ENCODE data around the gene DENND1B.
A peak's percentile ranks its signal among the peaks of the same experiment; 100 is the strongest.

The DENND1B gene

DNA sequence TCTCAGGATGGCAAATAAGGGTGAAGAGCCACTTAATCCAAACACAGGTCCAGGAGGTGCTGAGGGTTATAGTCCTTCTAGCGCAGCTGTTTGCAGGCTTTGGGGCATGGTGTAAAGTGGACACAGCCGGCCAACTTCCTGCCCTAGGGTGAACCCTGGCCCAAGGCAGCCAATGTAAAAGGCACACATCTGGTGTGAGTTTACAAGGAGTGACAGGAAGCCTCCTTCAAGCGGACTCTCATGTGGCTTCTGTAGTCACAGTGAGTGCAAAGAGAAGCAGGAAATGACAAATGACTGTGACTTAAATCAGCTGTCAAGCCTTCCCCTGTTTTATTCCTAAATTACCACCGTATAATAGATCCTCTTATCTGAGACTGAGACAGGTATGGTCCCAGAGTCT lies 294.2 kb downstream of the DENND1B start:
- no peak overlapping the region for H3K4me3 ChIP-seq (ENCODE audit: low read length)
- H3K27me3 ChIP-seq (replicated peaks; ENCODE audit: control insufficient read depth, insufficient read depth, low read length), result no peaks in the 10 kb centered on the region
- H3K9ac ChIP-seq (ENCODE audit: low read length), result no peak overlapping the region
- no peaks in the 10 kb centered on the region for H3K36me3 ChIP-seq (ENCODE audit: control insufficient read depth, insufficient read depth, low read length, severe bottlenecking)
- no peaks in the 10 kb centered on the region for H3K4me1 ChIP-seq (ENCODE audit: control insufficient read depth, insufficient read depth, low read length)
- H3K9me3 ChIP-seq (ENCODE audit: control insufficient read depth, low read length), result no peaks in the 10 kb centered on the region
- DNase-seq (ENCODE audit: low read depth), result no peak

DNA sequence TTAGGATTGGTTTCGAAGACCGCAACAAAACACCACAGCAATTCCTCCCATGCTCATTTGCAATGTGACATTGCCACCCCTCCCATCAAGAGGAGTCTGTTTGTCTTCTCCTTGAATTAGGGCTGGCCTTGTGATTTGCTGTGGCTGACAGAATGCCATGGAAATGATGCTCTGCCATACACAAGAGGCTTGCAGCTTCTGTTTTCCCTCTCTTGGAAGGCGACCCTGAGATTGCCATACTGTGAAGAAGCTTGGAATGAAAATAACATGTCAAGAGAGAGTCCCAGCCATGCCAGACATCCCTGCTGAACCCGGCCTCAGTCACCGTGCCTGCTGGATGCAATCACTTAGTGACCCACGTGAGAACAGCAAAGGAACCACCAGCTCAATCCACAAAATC lies 294.8 kb downstream of the DENND1B start:
- H3K36me3 ChIP-seq (ENCODE audit: control insufficient read depth, insufficient read depth, low read length, severe bottlenecking), result no peaks in the 10 kb centered on the region
- no peaks in the 10 kb centered on the region for H3K4me1 ChIP-seq (ENCODE audit: control insufficient read depth, insufficient read depth, low read length)
- no peak overlapping the region for H3K4me3 ChIP-seq (ENCODE audit: low read length)
- no peaks in the 10 kb centered on the region for H3K9me3 ChIP-seq (ENCODE audit: control insufficient read depth, low read length)
- no peak overlapping the region for H3K9ac ChIP-seq (ENCODE audit: low read length)
- no peak for DNase-seq (ENCODE audit: low read depth)
- H3K27me3 ChIP-seq (replicated peaks; ENCODE audit: control insufficient read depth, insufficient read depth, low read length), result no peaks in the 10 kb centered on the region

DNA sequence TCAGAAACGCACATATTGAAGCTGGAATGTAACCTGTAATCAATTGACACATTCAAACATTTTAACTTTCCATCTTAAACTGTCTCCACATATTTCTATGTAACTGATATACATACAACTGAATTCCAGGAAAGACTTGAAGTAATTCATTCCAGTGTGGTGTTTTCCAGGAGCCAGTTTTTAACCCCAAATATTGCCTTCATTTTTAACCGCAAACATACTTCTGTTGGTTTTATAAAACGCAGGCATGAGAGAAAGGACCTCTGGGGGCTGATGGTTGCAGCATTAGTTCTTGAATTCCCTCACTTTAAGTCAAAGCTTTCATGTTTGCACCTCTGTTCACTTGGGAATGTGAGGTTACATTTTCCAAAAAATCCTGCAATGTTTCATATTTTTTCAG lies 303.1 kb downstream of the DENND1B start:
- no peak overlapping the region for H3K4me3 ChIP-seq (ENCODE audit: low read length)
- no peak overlapping the region for H3K9ac ChIP-seq (ENCODE audit: low read length)
- no peaks in the 10 kb centered on the region for H3K4me1 ChIP-seq (ENCODE audit: control insufficient read depth, insufficient read depth, low read length)
- no peaks in the 10 kb centered on the region for H3K27me3 ChIP-seq (replicated peaks; ENCODE audit: control insufficient read depth, insufficient read depth, low read length)
- DNase-seq (ENCODE audit: low read depth), result no peak
- H3K36me3 ChIP-seq (ENCODE audit: control insufficient read depth, insufficient read depth, low read length, severe bottlenecking), result no peaks in the 10 kb centered on the region
- no peaks in the 10 kb centered on the region for H3K9me3 ChIP-seq (ENCODE audit: control insufficient read depth, low read length)

DNA sequence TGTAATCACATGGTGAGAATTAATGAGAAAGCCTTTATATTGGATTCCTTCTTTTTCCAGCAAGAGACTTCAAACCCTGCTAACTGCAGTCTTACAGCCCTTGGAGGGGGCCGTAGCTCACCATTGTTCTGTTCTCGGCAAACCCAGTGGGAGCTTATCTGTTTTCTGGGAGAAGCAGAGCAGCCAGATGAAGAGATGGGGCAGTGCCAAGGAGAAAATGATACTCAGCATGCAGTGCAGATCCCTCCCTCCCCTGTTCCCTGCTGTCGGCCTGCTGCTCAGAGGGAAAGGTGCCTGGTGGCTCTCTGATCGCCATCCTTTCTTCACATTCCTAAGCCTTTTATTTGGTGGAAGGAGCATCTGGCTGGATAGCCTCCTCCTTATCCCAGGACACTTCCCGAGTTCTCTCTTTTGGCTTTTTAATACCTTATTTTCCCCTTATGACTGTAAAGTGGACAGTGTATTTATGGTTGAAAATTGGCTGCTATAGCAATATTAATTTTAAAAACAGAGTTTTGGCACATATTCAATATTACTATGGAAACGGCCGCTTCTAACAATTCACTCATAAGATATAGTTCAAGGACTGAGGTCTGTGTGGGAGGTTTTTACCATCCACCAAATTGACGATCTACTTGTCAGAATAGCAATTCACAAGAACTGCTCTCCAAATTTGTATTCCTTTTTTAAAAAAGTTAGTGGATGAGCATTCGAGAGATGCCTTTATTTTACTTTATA lies 303.9 kb downstream of the DENND1B start:
- H3K4me3 ChIP-seq (ENCODE audit: low read length), result no peak overlapping the region
- DNase-seq (ENCODE audit: low read depth), result no peak
- H3K9me3 ChIP-seq (ENCODE audit: control insufficient read depth, low read length), result no peaks in the 10 kb centered on the region
- no peaks in the 10 kb centered on the region for H3K27me3 ChIP-seq (replicated peaks; ENCODE audit: control insufficient read depth, insufficient read depth, low read length)
- no peak overlapping the region for H3K9ac ChIP-seq (ENCODE audit: low read length)
- H3K4me1 ChIP-seq (ENCODE audit: control insufficient read depth, insufficient read depth, low read length), result no peaks in the 10 kb centered on the region
- H3K36me3 ChIP-seq (ENCODE audit: control insufficient read depth, insufficient read depth, low read length, severe bottlenecking), result no peaks in the 10 kb centered on the region

DNA sequence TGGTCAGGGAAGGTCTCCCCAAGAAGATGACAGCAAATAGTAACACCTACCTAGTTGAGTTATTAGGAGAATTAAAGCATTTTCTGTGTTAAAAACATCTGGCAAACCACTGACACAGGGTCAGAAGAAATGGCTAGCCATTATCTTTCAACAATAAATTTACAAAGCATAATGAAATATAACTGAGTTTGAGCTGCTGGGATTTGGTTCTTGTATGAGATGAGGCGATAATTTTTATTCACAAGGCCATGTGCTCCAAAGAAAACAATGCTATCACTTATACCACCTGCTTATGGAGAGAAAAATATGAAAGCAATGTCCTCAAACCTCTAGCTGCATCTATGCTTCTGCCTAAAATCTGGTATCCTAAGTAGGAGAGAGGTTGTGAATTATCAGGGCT lies 304.9 kb downstream of the DENND1B start:
- Histone ChIP-seq H3K9ac (ENCODE audit: low read length) (no peak overlapping the region), H3K4me1 (ENCODE audit: control insufficient read depth, insufficient read depth, low read length) (no peaks in the 10 kb centered on the region), H3K27me3 (replicated peaks; ENCODE audit: control insufficient read depth, insufficient read depth, low read length) (no peaks in the 10 kb centered on the region), H3K36me3 (ENCODE audit: control insufficient read depth, insufficient read depth, low read length, severe bottlenecking) (no peaks in the 10 kb centered on the region), H3K4me3 (ENCODE audit: low read length) (no peak overlapping the region), H3K9me3 (ENCODE audit: control insufficient read depth, low read length) (no peaks in the 10 kb centered on the region)
- no peak for DNase-seq (ENCODE audit: low read depth)

DNA sequence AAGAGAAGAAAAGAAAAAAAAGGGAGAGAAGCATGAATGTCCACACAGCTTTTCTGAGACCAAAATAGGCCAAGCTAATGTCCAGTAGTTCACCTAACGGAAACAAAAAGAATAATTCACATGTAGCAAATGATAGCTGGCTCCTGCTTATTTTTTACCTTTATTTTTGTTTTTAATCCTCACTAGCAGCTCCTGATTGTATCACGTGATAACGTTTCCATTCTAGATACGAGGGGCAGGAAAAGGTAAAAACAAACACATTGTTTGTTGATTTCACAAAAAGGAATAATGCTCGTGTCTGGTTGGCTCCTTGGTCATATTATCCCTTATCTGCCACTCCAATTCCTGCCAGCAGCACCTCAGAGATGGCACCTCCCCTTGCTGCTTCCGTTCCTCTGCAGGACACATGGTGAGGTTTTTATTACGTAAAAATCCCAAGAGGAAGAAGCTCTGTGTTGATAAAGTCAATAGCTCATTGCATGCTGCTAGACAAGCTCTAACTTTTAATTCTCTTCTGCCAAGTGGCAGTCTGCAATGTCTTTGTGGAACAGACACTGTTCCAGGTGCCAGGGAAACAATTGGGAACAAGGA lies 305.6 kb downstream of the DENND1B start:
- H3K4me3 ChIP-seq (ENCODE audit: low read length), result no peak overlapping the region
- H3K9me3 ChIP-seq (ENCODE audit: control insufficient read depth, low read length), result no peaks in the 10 kb centered on the region
- H3K4me1 ChIP-seq (ENCODE audit: control insufficient read depth, insufficient read depth, low read length), result no peaks in the 10 kb centered on the region
- no peak for DNase-seq (ENCODE audit: low read depth)
- H3K9ac ChIP-seq (ENCODE audit: low read length), result no peak overlapping the region
- no peaks in the 10 kb centered on the region for H3K27me3 ChIP-seq (replicated peaks; ENCODE audit: control insufficient read depth, insufficient read depth, low read length)
- H3K36me3 ChIP-seq (ENCODE audit: control insufficient read depth, insufficient read depth, low read length, severe bottlenecking), result no peaks in the 10 kb centered on the region

DNA sequence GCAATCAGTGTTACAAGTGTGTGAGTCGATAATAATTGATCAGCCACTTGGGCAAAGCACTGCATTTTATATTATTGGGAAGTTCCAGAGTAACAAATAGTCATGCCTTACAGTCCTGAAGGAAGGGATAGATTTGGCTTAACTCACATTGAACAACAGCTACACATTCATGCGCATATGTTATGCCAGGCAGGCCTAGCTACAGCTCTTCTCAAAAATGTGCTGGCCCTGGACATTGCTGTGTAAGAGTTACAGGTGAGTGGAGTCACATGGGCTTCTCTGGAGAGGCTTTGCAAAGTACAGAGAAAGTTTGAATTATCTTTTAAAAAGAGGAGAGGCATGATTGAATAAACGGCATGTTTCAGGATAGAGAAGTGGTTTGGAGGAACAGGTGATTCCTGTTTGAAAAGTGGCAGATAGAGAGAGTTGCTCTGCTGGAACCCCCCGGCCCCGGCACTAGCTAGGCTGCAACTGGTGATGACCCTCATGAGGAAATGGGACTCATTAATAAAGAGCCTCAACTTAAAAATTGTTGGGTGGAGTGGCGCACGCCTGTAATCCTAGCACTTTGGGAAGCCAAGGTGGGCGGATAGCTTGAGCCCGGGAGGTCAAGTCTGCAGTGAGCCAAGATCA lies 306.6 kb downstream of the DENND1B start:
- Histone ChIP-seq H3K4me1 (ENCODE audit: control insufficient read depth, insufficient read depth, low read length) (peaks cover 9% of the 10 kb centered on the region), H3K9me3 (ENCODE audit: control insufficient read depth, low read length) (no peaks in the 10 kb centered on the region), H3K4me3 (ENCODE audit: low read length) (no peak overlapping the region), H3K36me3 (ENCODE audit: control insufficient read depth, insufficient read depth, low read length, severe bottlenecking) (no peaks in the 10 kb centered on the region), H3K9ac (ENCODE audit: low read length) (no peak overlapping the region), H3K27me3 (replicated peaks; ENCODE audit: control insufficient read depth, insufficient read depth, low read length) (no peaks in the 10 kb centered on the region)
- no peak for DNase-seq (ENCODE audit: low read depth)

DNA sequence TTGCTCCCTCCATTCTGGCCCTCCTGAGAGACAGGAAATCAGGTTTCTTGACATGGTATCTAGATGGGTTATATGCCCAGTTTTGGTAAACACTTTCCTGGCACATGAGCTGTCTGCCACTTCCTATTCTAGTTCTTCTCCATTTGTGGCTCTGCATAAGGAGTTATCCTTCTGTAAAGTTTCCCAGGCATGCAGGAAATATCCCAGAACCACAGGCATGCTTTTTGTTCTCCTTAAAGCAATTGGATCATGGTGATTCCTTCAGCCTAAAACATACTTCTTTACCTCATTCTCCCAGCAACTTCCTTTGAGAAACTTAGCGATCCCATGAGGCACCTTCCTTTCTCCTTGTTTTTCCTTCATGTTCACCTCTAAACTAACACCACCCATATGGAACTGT lies 307.4 kb downstream of the DENND1B start:
- H3K4me1 ChIP-seq (ENCODE audit: control insufficient read depth, insufficient read depth, low read length), result peaks cover 12% of the 10 kb centered on the region
- H3K27me3 ChIP-seq (replicated peaks; ENCODE audit: control insufficient read depth, insufficient read depth, low read length), result no peaks in the 10 kb centered on the region
- H3K4me3 ChIP-seq (ENCODE audit: low read length), result no peak overlapping the region
- no peaks in the 10 kb centered on the region for H3K9me3 ChIP-seq (ENCODE audit: control insufficient read depth, low read length)
- H3K36me3 ChIP-seq (ENCODE audit: control insufficient read depth, insufficient read depth, low read length, severe bottlenecking), result no peaks in the 10 kb centered on the region
- H3K9ac ChIP-seq (ENCODE audit: low read length), result no peak overlapping the region
- DNase-seq (ENCODE audit: low read depth), result peak; percentile 43

DNA sequence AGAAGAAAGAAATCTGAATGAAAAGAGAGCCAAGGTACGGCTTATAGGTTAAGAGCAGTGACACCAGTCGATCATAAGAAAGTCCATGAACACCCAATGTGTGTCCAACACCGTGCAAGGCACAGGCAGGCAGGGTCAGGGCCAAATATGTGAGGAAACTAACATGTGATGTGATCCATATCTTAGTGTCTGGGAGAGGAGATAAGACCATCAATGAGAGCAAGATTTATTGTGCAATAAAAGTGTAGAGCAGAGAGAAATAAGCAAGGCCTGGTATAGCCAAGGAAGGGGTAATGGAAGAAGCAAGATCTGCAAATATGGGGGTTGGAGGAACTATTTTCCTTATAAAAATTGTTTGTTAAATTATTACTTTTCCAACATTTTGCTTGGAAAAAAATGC lies 308.5 kb downstream of the DENND1B start:
- Histone ChIP-seq H3K4me1 (ENCODE audit: control insufficient read depth, insufficient read depth, low read length) (peaks cover 12% of the 10 kb centered on the region), H3K9me3 (ENCODE audit: control insufficient read depth, low read length) (no peaks in the 10 kb centered on the region), H3K4me3 (ENCODE audit: low read length) (no peak overlapping the region), H3K36me3 (ENCODE audit: control insufficient read depth, insufficient read depth, low read length, severe bottlenecking) (no peaks in the 10 kb centered on the region), H3K27me3 (replicated peaks; ENCODE audit: control insufficient read depth, insufficient read depth, low read length) (no peaks in the 10 kb centered on the region), H3K9ac (ENCODE audit: low read length) (no peak overlapping the region)
- DNase-seq (ENCODE audit: low read depth), result no peak

DNA sequence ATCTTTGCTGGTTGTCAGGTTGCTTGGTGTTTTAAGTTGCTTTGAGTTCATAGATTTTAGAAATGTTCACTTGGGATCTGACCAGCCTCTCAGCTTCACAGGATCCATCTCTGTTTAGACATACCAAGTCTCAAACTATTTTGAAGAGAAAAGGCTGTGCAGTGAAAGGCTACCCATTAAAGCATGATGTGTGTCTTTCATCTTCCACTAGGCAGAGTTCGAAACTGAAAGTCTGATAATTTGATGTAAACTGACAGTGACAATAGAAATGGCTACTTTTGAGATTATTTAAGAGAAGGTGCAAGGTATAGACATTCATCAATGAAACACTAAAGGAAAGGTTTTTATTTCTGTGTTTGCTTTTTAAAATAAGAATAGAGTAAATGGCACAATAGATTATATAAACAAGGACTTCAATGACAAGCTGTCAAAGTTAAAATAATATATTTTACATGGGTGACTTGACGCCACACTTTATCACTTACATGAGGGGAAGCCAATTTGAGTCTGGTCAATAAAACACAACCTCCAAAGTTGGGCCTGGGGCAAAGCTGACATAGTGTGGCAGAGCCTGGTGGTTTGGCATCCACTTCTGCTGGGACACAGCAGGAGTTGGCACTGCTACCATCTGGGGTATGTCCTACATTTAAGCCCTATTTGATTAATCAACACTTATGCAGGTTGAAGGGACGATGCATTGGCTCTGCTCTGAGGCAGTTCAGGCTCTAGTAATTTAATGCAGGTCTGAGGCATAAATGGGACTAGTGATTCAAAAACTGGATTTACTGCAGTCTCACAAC lies 309.6 kb downstream of the DENND1B start:
- Histone ChIP-seq H3K36me3 (ENCODE audit: control insufficient read depth, insufficient read depth, low read length, severe bottlenecking) (no peaks in the 10 kb centered on the region), H3K9ac (ENCODE audit: low read length) (no peak overlapping the region), H3K4me1 (ENCODE audit: control insufficient read depth, insufficient read depth, low read length) (peaks cover 12% of the 10 kb centered on the region), H3K9me3 (ENCODE audit: control insufficient read depth, low read length) (no peaks in the 10 kb centered on the region), H3K27me3 (replicated peaks; ENCODE audit: control insufficient read depth, insufficient read depth, low read length) (no peaks in the 10 kb centered on the region), H3K4me3 (ENCODE audit: low read length) (no peak overlapping the region)
- no peak for DNase-seq (ENCODE audit: low read depth)

DNA sequence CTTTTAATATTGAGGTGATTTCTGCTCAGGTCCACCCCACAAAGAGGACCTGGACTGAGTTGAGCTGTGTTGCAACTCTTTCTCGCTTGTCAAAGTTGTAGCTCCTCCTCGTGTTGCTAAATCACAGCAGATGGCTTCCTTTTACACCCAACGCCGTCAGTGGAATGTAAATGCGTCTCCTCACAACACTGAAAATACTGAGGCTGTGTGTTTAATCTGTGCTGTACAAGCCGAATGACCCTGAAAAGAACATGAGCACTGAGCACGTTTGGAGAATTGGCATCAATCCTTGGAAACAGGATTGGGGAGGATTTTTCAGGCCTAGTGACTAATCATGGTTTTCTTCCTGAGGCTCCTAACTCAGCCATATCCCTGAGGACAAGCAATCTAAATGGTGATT lies 311.2 kb downstream of the DENND1B start:
- Histone ChIP-seq H3K9me3 (ENCODE audit: control insufficient read depth, low read length) (no peaks in the 10 kb centered on the region), H3K4me1 (ENCODE audit: control insufficient read depth, insufficient read depth, low read length) (peaks cover 12% of the 10 kb centered on the region), H3K9ac (ENCODE audit: low read length) (peak overlapping the region; percentile 22), H3K36me3 (ENCODE audit: control insufficient read depth, insufficient read depth, low read length, severe bottlenecking) (no peaks in the 10 kb centered on the region), H3K27me3 (replicated peaks; ENCODE audit: control insufficient read depth, insufficient read depth, low read length) (no peaks in the 10 kb centered on the region), H3K4me3 (ENCODE audit: low read length) (peak overlapping the region; percentile 40)
- peak; percentile 62 for DNase-seq (ENCODE audit: low read depth)
